Endothelial cell of umbilical vein (primary cell): ENCODE results near the gene IDH3A. TPM values are rescaled to one million over a fixed set of nuclear protein-coding genes. Genes with fewer than 3 reads are reported as not detected.

Experiments
- BruUV-seq: library from RNA; stranded (reverse); fragments of 400-500 nt; replicated peaks from 2 replicates; lab custom pipeline; 2021; lab: Mats Ljungman, UMichigan
- CTCF ChIA-PET: fragments of 300-600, 350-600 bp; sonication (Branson Sonifier 250); formaldehyde crosslinking; loops from one replicate; lab custom pipeline; 2021; ENCODE audit warnings: antibody characterized with exemption, inconsistent platforms; lab: Charles Lee
- POLR2A ChIA-PET: fragments of 300-600, 350-600 bp; sonication (Branson Sonifier 250); formaldehyde crosslinking; loops from one replicate; lab custom pipeline; 2021; ENCODE audit warnings: antibody characterized with exemption, inconsistent platforms; lab: Charles Lee
- DNase-seq: peaks from one replicate; pipeline ENCODE4 v3.0.0-alpha.2; 2011; ENCODE audit warnings: low read depth, low spot score
- FAIRE-seq: peaks from 2 replicates; lab custom pipeline; 2011; peaks lifted over from hg19 to GRCh38; lab: Jason Lieb, UNC
- H2AFZ ChIP-seq: 2 replicates; pipeline ENCODE4 v1.6.0; 2012; ENCODE audit warnings: low read depth, low read length, control low read depth, inconsistent platforms
- H3K27ac ChIP-seq: 2 replicates; pipeline ENCODE4 v1.5.1; 2011; ENCODE audit warnings: low read depth, mild to moderate bottlenecking, control low read depth, low read length, moderate library complexity; ENCODE audit not compliant: insufficient read depth
- H3K27me3 ChIP-seq, 2 experiments: 2 replicates each; pipeline versions ENCODE4 v1.6.0 to v1.6.1; 2011; ENCODE audit warnings: low read length in 2 of 2, mixed read lengths in 1 of 2; ENCODE audit not compliant: control insufficient read depth in 2 of 2, insufficient read depth in 2 of 2
- H3K36me3 ChIP-seq, 2 experiments: 2 replicates in 1 of 2; 3 replicates in 1 of 2; pipeline ENCODE4 v1.5.1; 2011; ENCODE audit warnings: low read length in 2 of 2, mild to moderate bottlenecking in 1 of 2, moderate library complexity in 1 of 2; ENCODE audit not compliant: control insufficient read depth in 2 of 2, insufficient read depth in 2 of 2; ENCODE audit errors: extremely low read depth in 1 of 2
- H3K4me1 ChIP-seq: 3 replicates; pipeline ENCODE4 v1.5.1; 2011; ENCODE audit warnings: mild to moderate bottlenecking, low read length; ENCODE audit not compliant: control insufficient read depth, insufficient read depth; ENCODE audit errors: extremely low read depth
- H3K4me2 ChIP-seq: 2 replicates; pipeline ENCODE4 v1.6.1; 2011; ENCODE audit warnings: low read length, control low read depth, mixed read lengths; ENCODE audit not compliant: insufficient read depth
- H3K4me3 ChIP-seq, 3 experiments: fragments of 200-600 bp in 1 of 3; sonication (generic), shearing (Covaris generic) in 1 of 3; replicated peaks in 1 of 3; 2 replicates each; pipeline ENCODE4 v1.5.1; 2011 to 2016; ENCODE audit warnings: control low read depth in 3 of 3, low read length in 3 of 3, mild to moderate bottlenecking in 2 of 3, inconsistent platforms in 1 of 3, low read depth in 1 of 3, moderate library complexity in 1 of 3; ENCODE audit not compliant: insufficient read depth in 1 of 3
- H3K79me2 ChIP-seq: 2 replicates; pipeline ENCODE4 v1.6.0; 2012; ENCODE audit warnings: low read length, inconsistent platforms; ENCODE audit not compliant: control insufficient read depth, insufficient read depth
- H3K9ac ChIP-seq: replicated peaks from 2 replicates; pipeline ENCODE3; 2011; ENCODE audit warnings: low read length, control low read depth; ENCODE audit not compliant: insufficient read depth; ENCODE audit errors: extremely low read depth
- H3K9me1 ChIP-seq: replicated peaks from 3 replicates; pipeline ENCODE4 v1.6.0; 2011; ENCODE audit warnings: mild to moderate bottlenecking, low read length; ENCODE audit not compliant: control insufficient read depth, insufficient read depth; ENCODE audit errors: extremely low read depth
- H3K9me3 ChIP-seq: replicated peaks from 2 replicates; pipeline ENCODE4 v1.5.1; 2012; ENCODE audit warnings: low read length, inconsistent platforms; ENCODE audit not compliant: control insufficient read depth, insufficient read depth
- H4K20me1 ChIP-seq: replicated peaks from 2 replicates; pipeline ENCODE3; 2011; ENCODE audit warnings: mild to moderate bottlenecking, low read length; ENCODE audit not compliant: control insufficient read depth, insufficient read depth; ENCODE audit errors: extremely low read depth
- EZH2 ChIP-seq: IDR thresholded peaks from 2 replicates; pipeline ENCODE4 v1.6.1; 2012; ENCODE audit warnings: borderline replicate concordance, low read depth, mild to moderate bottlenecking, moderate library complexity, low read length, inconsistent platforms; ENCODE audit not compliant: severe bottlenecking
- FOS ChIP-seq: IDR thresholded peaks from 2 replicates; pipeline ENCODE4 v1.6.1; 2011; ENCODE audit warnings: mild to moderate bottlenecking, low read length, moderate library complexity, borderline replicate concordance; ENCODE audit not compliant: insufficient read depth
- GATA2 ChIP-seq: IDR thresholded peaks from 2 replicates; pipeline ENCODE4 v1.7.0; 2011; ENCODE audit warnings: low read depth, mild to moderate bottlenecking, moderate library complexity, mixed read lengths, low read length; ENCODE audit not compliant: insufficient read length, insufficient read depth
- JUN ChIP-seq: IDR thresholded peaks from 2 replicates; pipeline ENCODE4 v1.6.1; 2011; ENCODE audit warnings: borderline replicate concordance, low read depth; ENCODE audit not compliant: insufficient read length, insufficient read depth
- MAX ChIP-seq: IDR thresholded peaks from 2 replicates; pipeline ENCODE4 v1.6.1; 2011; ENCODE audit not compliant: insufficient read depth, insufficient read length
- MYC ChIP-seq: IDR thresholded peaks from one replicate; pipeline ENCODE4 v1.6.1; 2011; ENCODE audit warnings: mild to moderate bottlenecking, low read depth, low read length
- POLR2A ChIP-seq: IDR thresholded peaks from 2 replicates; pipeline ENCODE4 v1.6.1; 2012; ENCODE audit warnings: low read depth, mild to moderate bottlenecking, control low read depth, low read length
- POLR2AphosphoS5 ChIP-seq: IDR thresholded peaks from 2 replicates; pipeline ENCODE4 v1.6.1; 2012; ENCODE audit warnings: low read depth, mild to moderate bottlenecking, control low read depth, low read length, moderate library complexity; ENCODE audit not compliant: insufficient read depth
- dilution Hi-C: fragments of 300-500 bp; cut with MboI; formaldehyde crosslinking; loops from one replicate; pipeline ENCODE4 v1.15.0; 2019; ENCODE audit warnings: low sequenced_read_pairs; ENCODE audit not compliant: extremely low pct_ligation_motif_present
- intact Hi-C: fragments of 100-400 bp; cut with micrococcal nuclease; formaldehyde crosslinking; loops from one replicate; pipeline ENCODE4 v1.10.0; 2022
- polyA plus RNA-seq, 4 experiments: library from polyadenylated mRNA; depleted of rRNA in 3 of 4; stranded (reverse) in 3 of 4; unstranded in 1 of 4; fragments of >200 nt; gene quantifications; 2 replicates each; pipeline versions ENCODE4 v1.2.1 to v1.2.3, GENCODE V29; 2011 to 2012; ENCODE audit warnings: missing spikeins in 1 of 4
- total RNA-seq: library from RNA; stranded (reverse); gene quantifications from 2 replicates; pipeline ENCODE4 v1.2.3, GENCODE V29; 2021
- TF ChIP-seq, protein P1 (sequence below), 2 donors: IDR thresholded peaks; 1 replicate in 1 of 2; 2 replicates in 1 of 2; pipeline ENCODE4 v1.5.1; 2011; ENCODE audit warnings: low read length in 2 of 2, mild to moderate bottlenecking in 2 of 2, moderate library complexity in 2 of 2, control low read depth in 1 of 2, inconsistent platforms in 1 of 2, low read depth in 1 of 2; ENCODE audit not compliant: insufficient read depth in 1 of 2; ENCODE audit errors: extremely low read depth in 1 of 2

Gene IDH3A
- total and polyA plus RNA-seq, 2 donors (not counting 3 experiments of a cell fraction or from before 2014, with no cell fraction given) = 35.5 to 63.9 TPM

DNA sequence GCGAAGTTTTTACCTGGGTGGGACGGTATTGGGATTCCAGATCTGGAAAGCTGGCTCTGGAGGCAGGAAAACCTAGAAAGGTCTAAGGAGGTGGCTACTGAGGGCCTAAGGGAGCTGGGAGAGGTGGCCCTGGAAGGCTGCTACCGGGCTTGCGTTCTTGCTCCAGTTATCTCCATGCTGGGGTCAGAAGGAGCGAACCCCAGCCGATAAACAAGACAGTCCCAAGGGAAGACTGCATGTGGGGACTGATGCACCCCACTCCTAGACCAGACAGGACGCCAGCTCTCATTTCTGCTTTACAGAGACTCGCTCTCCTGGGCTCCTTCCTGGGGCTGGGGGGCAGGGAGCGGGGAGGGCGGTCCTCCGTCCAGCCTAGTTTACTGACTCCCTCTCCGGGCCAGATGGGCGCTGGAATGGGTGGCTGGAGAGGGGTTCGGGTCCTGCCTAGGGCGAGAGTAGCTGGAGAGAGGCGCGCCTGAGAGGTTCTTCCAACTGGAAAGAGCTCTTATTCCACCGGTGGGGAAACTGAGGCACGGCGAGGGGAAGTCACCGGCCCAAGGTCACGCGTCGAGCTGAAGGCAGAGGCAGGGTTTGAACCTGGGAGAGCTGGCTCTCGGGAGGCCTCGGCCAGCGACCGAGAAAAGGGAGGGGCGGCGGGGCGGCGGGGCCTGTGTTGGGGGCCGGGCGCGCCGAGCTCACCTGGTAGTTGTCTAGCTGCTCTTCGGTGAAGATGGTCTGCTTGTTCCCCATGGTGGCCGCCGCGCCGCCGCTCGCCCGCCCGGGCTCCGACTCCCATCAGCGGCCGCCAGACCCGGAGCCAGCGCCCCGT lies 18.5 kb upstream of the IDH3A start:
- Histone ChIP-seq H3K27ac (no peak overlapping the region), H3K9me1 (no peaks in the 10 kb centered on the region), H3K9me3 (no peaks in the 10 kb centered on the region), H4K20me1 (no peaks in the 10 kb centered on the region), H3K79me2 (no peaks in the 10 kb centered on the region), H2AFZ (peak overlapping the region; percentile 93), H3K27me3 (no peaks in the 10 kb centered on the region), H3K9ac (peak overlapping the region; percentile 81), H3K4me3 (peak overlapping the region in 2 of 3 experiments; percentile 68 to 71), H3K36me3 (no peaks in the 10 kb centered on the region), H3K4me2 (peak overlapping the region; percentile 89), H3K4me1 (peaks cover 7% of the 10 kb centered on the region)
- no peak for DNase-seq
- no peak for FAIRE-seq
- intact Hi-C loops (loop anchor here (1.0 to 5.0 kb wide), 4 partner anchors 17 to 111 kb away; partner anchors contain the start of gene IDH3A), dilution Hi-C loops (no loop called here)
- POLR2A ChIA-PET = interaction anchor here (0.5 kb wide), 1 partner anchor 692 kb away, joined by 3 read pairs; no protein-coding TSS in a partner anchor
- BruUV-seq = no TSS peak
- no peak for TF ChIP-seq POLR2AphosphoS5
- TF ChIP-seq POLR2A = no peak
- TF ChIP-seq FOS = no peak
- TF ChIP-seq MYC = no peak
- TF ChIP-seq, protein P1, sequence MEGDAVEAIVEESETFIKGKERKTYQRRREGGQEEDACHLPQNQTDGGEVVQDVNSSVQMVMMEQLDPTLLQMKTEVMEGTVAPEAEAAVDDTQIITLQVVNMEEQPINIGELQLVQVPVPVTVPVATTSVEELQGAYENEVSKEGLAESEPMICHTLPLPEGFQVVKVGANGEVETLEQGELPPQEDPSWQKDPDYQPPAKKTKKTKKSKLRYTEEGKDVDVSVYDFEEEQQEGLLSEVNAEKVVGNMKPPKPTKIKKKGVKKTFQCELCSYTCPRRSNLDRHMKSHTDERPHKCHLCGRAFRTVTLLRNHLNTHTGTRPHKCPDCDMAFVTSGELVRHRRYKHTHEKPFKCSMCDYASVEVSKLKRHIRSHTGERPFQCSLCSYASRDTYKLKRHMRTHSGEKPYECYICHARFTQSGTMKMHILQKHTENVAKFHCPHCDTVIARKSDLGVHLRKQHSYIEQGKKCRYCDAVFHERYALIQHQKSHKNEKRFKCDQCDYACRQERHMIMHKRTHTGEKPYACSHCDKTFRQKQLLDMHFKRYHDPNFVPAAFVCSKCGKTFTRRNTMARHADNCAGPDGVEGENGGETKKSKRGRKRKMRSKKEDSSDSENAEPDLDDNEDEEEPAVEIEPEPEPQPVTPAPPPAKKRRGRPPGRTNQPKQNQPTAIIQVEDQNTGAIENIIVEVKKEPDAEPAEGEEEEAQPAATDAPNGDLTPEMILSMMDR (IDR thresholded peaks at IDR 0.05; ENCODE audit: extremely low read depth in 1 of 2, insufficient read depth in 1 of 2, low read depth in 1 of 2, low read length in 2 of 2) = no peak
- no peak for TF ChIP-seq MAX
- TF ChIP-seq GATA2 = no peak
- TF ChIP-seq JUN = no peak
- TF ChIP-seq EZH2 = no peak
- CTCF ChIA-PET = interaction anchor here (0.5 to 7.0 kb wide), 18 partner anchors 9 to 171 kb away, joined by 3 to 50 read pairs (median 4); partner anchors contain the start of genes DNAJA4 and IDH3A
